ENCODE measurements around the gene UVRAG.

Gene UVRAG

GRCh38 chr11:75814677-75815344 lies at the start of gene UVRAG:
Gene UVRAG, plus strand, starts transcription at chr11:75815210. Its CDS starts 198 bp downstream, at chr11:75815408.
- H3K4me1 ChIP-seq (ENCODE audit: control insufficient read depth, insufficient read depth, low read length): no peaks in the 10 kb centered on the region
- TF ChIP-seq ZNF580 (tag by site-specific recombination; IDR thresholded peaks at IDR 0.05): peak; percentile 91
- peak; percentile 91 for TF ChIP-seq SP3 (tag by site-specific recombination; IDR thresholded peaks at IDR 0.05)
- TF ChIP-seq ZNF747 (tag by site-specific recombination; IDR thresholded peaks at IDR 0.05): no peak
- TF ChIP-seq ELK4 (IDR thresholded peaks at IDR 0.05; ENCODE audit: borderline replicate concordance, low read depth, low read length): no peak; the same call in 1 of the 2 replicates
- no peak for TF ChIP-seq ZBTB48 (tag by site-specific recombination; IDR thresholded peaks at IDR 0.05)
- no peak for TF ChIP-seq ZNF280D (tag by site-specific recombination; IDR thresholded peaks at IDR 0.05)
- no peak for TF ChIP-seq ZNF596 (tag by site-specific recombination; IDR thresholded peaks at IDR 0.05)
- TF ChIP-seq ZNF394 (tag by site-specific recombination; IDR thresholded peaks at IDR 0.05; ENCODE audit: borderline replicate concordance): no peak
- TF ChIP-seq KLF16 (tag by site-specific recombination; IDR thresholded peaks at IDR 0.05): peak; percentile 88
- peak; percentile 62; the same call in 1 of the 2 replicates for TF ChIP-seq MYNN (tag by site-specific recombination; IDR thresholded peaks at IDR 0.05; ENCODE audit: borderline replicate concordance)
- TF ChIP-seq ZNF830 (tag by site-specific recombination; IDR thresholded peaks at IDR 0.05; ENCODE audit: low read depth): no peak
- no peak for TF ChIP-seq ZNF510 (tag by site-specific recombination; IDR thresholded peaks at IDR 0.05; ENCODE audit: insufficient replicate concordance)
- TF ChIP-seq ZNF658 (tag by site-specific recombination; IDR thresholded peaks at IDR 0.05): no peak
- peak; percentile 59 for TF ChIP-seq KLF1 (tag by site-specific recombination; IDR thresholded peaks at IDR 0.05)
- no peak for TF ChIP-seq ZNF624 (tag by site-specific recombination; IDR thresholded peaks at IDR 0.05)
- TF ChIP-seq KLF10 (tag by site-specific recombination; IDR thresholded peaks at IDR 0.05): peak; percentile 43; the same call in 1 of the 2 replicates
- TF ChIP-seq ZNF266 (tag by site-specific recombination; IDR thresholded peaks at IDR 0.05; ENCODE audit: low read depth): no peak
- TF ChIP-seq ZNF175 (tag by site-specific recombination; IDR thresholded peaks at IDR 0.05): no peak
- TF ChIP-seq ZNF140 (tag by site-specific recombination; IDR thresholded peaks at IDR 0.05): no peak
- no peak for TF ChIP-seq ZNF214 (tag by site-specific recombination; IDR thresholded peaks at IDR 0.05; ENCODE audit: borderline replicate concordance)
- TF ChIP-seq ZXDB (tag by site-specific recombination; IDR thresholded peaks at IDR 0.05): peak; percentile 39
- TF ChIP-seq BCL11B (tag by site-specific recombination; IDR thresholded peaks at IDR 0.05; ENCODE audit: low read depth): no peak
- no peak for TF ChIP-seq ZNF544 (tag by site-specific recombination; IDR thresholded peaks at IDR 0.05)
- no peak for TF ChIP-seq ZNF174 (tag by site-specific recombination; IDR thresholded peaks at IDR 0.05)
- no peak for TF ChIP-seq ZNF777 (tag by site-specific recombination; IDR thresholded peaks at IDR 0.05; ENCODE audit: borderline replicate concordance)
- peak; percentile 11; the same call in 1 of the 2 replicates for TF ChIP-seq ZNF561 (tag by site-specific recombination; IDR thresholded peaks at IDR 0.05; ENCODE audit: borderline replicate concordance)
- TF ChIP-seq ZNF354C (tag by site-specific recombination; IDR thresholded peaks at IDR 0.05; ENCODE audit: borderline replicate concordance, low read depth): no peak
- no peak for TF ChIP-seq INSM2 (tag by site-specific recombination; IDR thresholded peaks at IDR 0.05)
- no peak for TF ChIP-seq ZNF791 (tag by site-specific recombination; IDR thresholded peaks at IDR 0.05)
- peak; percentile 48 for TF ChIP-seq ZNF398 (tag by site-specific recombination; IDR thresholded peaks at IDR 0.05)
- TF ChIP-seq ZNF629 (tag by site-specific recombination; IDR thresholded peaks at IDR 0.05): peak; percentile 36

More at GRCh38 chr11:75814677-75815344, at the start of gene UVRAG:
- H3K9me3 ChIP-seq (ENCODE audit: control insufficient read depth, insufficient read depth, low read depth, low read length): no peaks in the 10 kb centered on the region
- ChIA-PET CTCF (interaction anchor here (0.6 to 2.1 kb wide), 5 partner anchors 9 to 394 kb away, joined by 3 to 14 read pairs (median 7); no protein-coding TSS in a partner anchor), POLR2A (interaction anchor here (1.5 kb wide), 1 partner anchor 393 kb away, joined by 4 read pairs; no protein-coding TSS in a partner anchor)
- peak within 1 kb of the TSS; percentile 67 for H3K27ac ChIP-seq (ENCODE audit: extremely low read depth, low read depth, low read length)
- H3K36me3 ChIP-seq (ENCODE audit: control insufficient read depth in 2 of 2, insufficient read depth in 1 of 2, low read length in 2 of 2): no peaks in the 10 kb centered on the region
- H3K4me3 ChIP-seq (ENCODE audit: low read depth, low read length): peak within 1 kb of the TSS; percentile 90

Measured in HEK293 (cell line).